ENCODE results near the gene HOXA3. TPM values are rescaled to one million over a fixed set of nuclear protein-coding genes. Genes with fewer than 3 reads are reported as not detected.
A peak's percentile ranks its signal among the peaks of the same experiment; 100 is the strongest.

The HOXA3 gene
- total and polyA plus RNA-seq, 2 of the 13 experiments (the other 11 are each of a cell fraction or from before 2014, with no cell fraction given) = 2.9 to 4.6 TPM

DNA sequence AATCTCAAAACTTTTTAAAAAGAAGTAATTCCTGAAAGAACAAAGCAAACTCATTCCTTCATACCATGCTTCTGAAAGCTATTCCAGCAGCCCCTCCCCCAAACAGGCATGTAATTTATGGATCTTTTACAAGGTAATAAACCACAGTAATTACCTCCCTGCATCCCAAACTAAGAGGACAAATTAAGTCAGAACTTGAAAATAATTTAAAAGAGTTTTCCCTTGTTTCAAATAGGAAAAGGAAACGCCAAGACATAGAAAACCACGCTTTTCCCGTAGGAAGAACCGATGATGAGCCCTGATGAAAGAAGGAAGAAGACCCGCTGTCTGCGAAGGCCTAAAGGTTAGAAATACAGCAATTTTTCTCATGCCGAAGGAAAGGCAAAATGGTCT lies 30.7 kb downstream of the HOXA3 start:
- TSS peak; percentile 76 for BruUV-seq (replicated peaks)
- in situ Hi-C loops (cut with HindIII; ENCODE audit: extremely low pct_ligation_motif_present, low pct_unique_long_range_greater_than_20kb) (no loop called here), intact Hi-C loops (cut with micrococcal nuclease; ENCODE audit: unreplicated experiment) (loop anchor here (1.0 kb wide), 1 partner anchor 9 kb away; the partner anchor contains the start of gene HOXA4)
- ATAC-seq (no peak), FAIRE-seq (peak; percentile 8), DNase-seq (ENCODE audit: low spot score) (no peak)
- no peaks in the 10 kb centered on the region; a peak in 1 of 5 replicates for H3K27me3 ChIP-seq (ENCODE audit: control insufficient read depth in 1 of 2, insufficient read depth in 2 of 2, low read length in 2 of 2)
- peaks cover 56% of the 10 kb centered on the region for H3K79me2 ChIP-seq (ENCODE audit: insufficient read depth, low read length)
- H2AFZ ChIP-seq (ENCODE audit: low read length) = no peak overlapping the region
- H3K36me3 ChIP-seq (replicated peaks in 1 of 2; ENCODE audit: control insufficient read depth in 1 of 2, insufficient read depth in 2 of 2, low read length in 2 of 2) = peaks cover 0 to 8% of the 10 kb centered on the region in 2 experiments; a peak in 2 of 5 replicates
- WGBS (ENCODE audit: low lambda C conversion rate) = 2% methylated on average over 7 of the region's 7 CpGs
- peak overlapping the region; percentile 82 to 95 (median 87) for H3K4me3 ChIP-seq (replicated peaks in 1 of 3; ENCODE audit: insufficient read depth in 1 of 3, low read depth in 2 of 3, low read length in 3 of 3)
- peaks cover 71% of the 10 kb centered on the region for H3K4me1 ChIP-seq (ENCODE audit: insufficient read depth, low read length)
- H3K9me3 ChIP-seq (ENCODE audit: low read length) = no peaks in the 10 kb centered on the region
- POLR2A ChIA-PET = interaction anchor here (1.0 to 5.8 kb wide), 19 partner anchors 7 to 773 kb away, joined by 3 to 118 read pairs (median 5); partner anchors contain the start of genes HOXA1, HOXA4, HOXA5 and SKAP2
- H4K20me1 ChIP-seq (ENCODE audit: insufficient read depth, low read length) = peaks cover 13% of the 10 kb centered on the region
- TF ChIP-seq ZNF674 (CRISPR knock-in tag; IDR thresholded peaks at IDR 0.05; ENCODE audit: low read depth) (no peak), ARID2 (CRISPR knock-in tag; IDR thresholded peaks at IDR 0.05; ENCODE audit: borderline replicate concordance) (0 out of 2 replicates have a peak, but pooled peaks have one; percentile 13), AGO2 (optimal IDR thresholded peaks at IDR 0.05; ENCODE audit: low read depth, low read length) (peak; percentile 19), ZNF337 (CRISPR knock-in tag; IDR thresholded peaks at IDR 0.05; ENCODE audit: borderline replicate concordance, low read depth) (no peak), HDAC6 (IDR thresholded peaks at IDR 0.05; ENCODE audit: low read depth, low read length) (0 out of 2 replicates have a peak, but pooled peaks have one; percentile 66), TSC22D2 (CRISPR knock-in tag; IDR thresholded peaks at IDR 0.05; ENCODE audit: borderline replicate concordance) (no peak), ZNF264 (CRISPR knock-in tag; IDR thresholded peaks at IDR 0.05) (no peak)
- TF ChIP-seq, protein P1, sequence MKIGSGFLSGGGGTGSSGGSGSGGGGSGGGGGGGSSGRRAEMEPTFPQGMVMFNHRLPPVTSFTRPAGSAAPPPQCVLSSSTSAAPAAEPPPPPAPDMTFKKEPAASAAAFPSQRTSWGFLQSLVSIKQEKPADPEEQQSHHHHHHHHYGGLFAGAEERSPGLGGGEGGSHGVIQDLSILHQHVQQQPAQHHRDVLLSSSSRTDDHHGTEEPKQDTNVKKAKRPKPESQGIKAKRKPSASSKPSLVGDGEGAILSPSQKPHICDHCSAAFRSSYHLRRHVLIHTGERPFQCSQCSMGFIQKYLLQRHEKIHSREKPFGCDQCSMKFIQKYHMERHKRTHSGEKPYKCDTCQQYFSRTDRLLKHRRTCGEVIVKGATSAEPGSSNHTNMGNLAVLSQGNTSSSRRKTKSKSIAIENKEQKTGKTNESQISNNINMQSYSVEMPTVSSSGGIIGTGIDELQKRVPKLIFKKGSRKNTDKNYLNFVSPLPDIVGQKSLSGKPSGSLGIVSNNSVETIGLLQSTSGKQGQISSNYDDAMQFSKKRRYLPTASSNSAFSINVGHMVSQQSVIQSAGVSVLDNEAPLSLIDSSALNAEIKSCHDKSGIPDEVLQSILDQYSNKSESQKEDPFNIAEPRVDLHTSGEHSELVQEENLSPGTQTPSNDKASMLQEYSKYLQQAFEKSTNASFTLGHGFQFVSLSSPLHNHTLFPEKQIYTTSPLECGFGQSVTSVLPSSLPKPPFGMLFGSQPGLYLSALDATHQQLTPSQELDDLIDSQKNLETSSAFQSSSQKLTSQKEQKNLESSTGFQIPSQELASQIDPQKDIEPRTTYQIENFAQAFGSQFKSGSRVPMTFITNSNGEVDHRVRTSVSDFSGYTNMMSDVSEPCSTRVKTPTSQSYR (CRISPR knock-in tag; IDR thresholded peaks at IDR 0.05; ENCODE audit: borderline replicate concordance) = peak; percentile 64; the same call in 1 of the 2 replicates
- H3K9ac ChIP-seq (ENCODE audit: insufficient read depth, low read depth, low read length) = peak overlapping the region; percentile 88
- CTCF ChIA-PET (ENCODE audit: low intra/inter-chr PET ratio, low total read pairs) = no interaction called here
- peak overlapping the region; percentile 96 for H3K27ac ChIP-seq (ENCODE audit: extremely low read length, insufficient read depth, low read length)
- H3K4me2 ChIP-seq (ENCODE audit: low read depth, low read length) = peak overlapping the region; percentile 87

Data from HepG2 (cell line).